ENCODE measurements around the gene ZHX3.

- TF ChIP-seq CTCF (IDR thresholded peaks at IDR 0.05) (no peak), POLR2A (IDR thresholded peaks at IDR 0.05) (no peak), POLR2AphosphoS5 (IDR thresholded peaks at IDR 0.05) (no peak), EP300 (IDR thresholded peaks at IDR 0.05) (no peak)
Measured at GRCh38 chr20:41365777-41366545, 48.4 kb upstream of the ZHX3 start.

All from stomach (tissue), 4 donors.